ENCODE measurements around the gene DTD1. TPM values are rescaled to one million over a fixed set of nuclear protein-coding genes. Genes with fewer than 3 reads are reported as not detected.

DTD1 gene
- total and polyA plus RNA-seq, 2 of the 13 experiments (the other 11 are each of a cell fraction or from before 2014, with no cell fraction given) = 41.2 to 79.3 TPM

- no peak for TF ChIP-seq CEBPZ (IDR thresholded peaks at IDR 0.05; ENCODE audit: low read length)
- TF ChIP-seq ZNF605 (CRISPR knock-in tag; IDR thresholded peaks at IDR 0.05) = peak; percentile 96
- no peak for TF ChIP-seq DPF2 (CRISPR knock-in tag; IDR thresholded peaks at IDR 0.05; ENCODE audit: borderline replicate concordance, low read depth)
- no peak for TF ChIP-seq KAT2B (IDR thresholded peaks at IDR 0.05; ENCODE audit: borderline replicate concordance, low read depth, low read length)
- TF ChIP-seq MBD4 (IDR thresholded peaks at IDR 0.05; ENCODE audit: borderline replicate concordance, low read length) = peak; percentile 81; the same call in 1 of the 2 replicates
- TF ChIP-seq ZNF235 (CRISPR knock-in tag; IDR thresholded peaks at IDR 0.05; ENCODE audit: borderline replicate concordance) = no peak
- TF ChIP-seq ZNF12 (CRISPR knock-in tag; IDR thresholded peaks at IDR 0.05) = no peak; the same call in 1 of the 2 replicates
- peak; percentile 99; the same call in 1 of the 2 replicates for TF ChIP-seq ZNF598 (CRISPR knock-in tag; IDR thresholded peaks at IDR 0.05; ENCODE audit: borderline replicate concordance)
- no peak; the same call in 1 of the 2 replicates for TF ChIP-seq NFATC3 (CRISPR knock-in tag; IDR thresholded peaks at IDR 0.05)
- peak; percentile 85 for TF ChIP-seq STAT6 (CRISPR knock-in tag; IDR thresholded peaks at IDR 0.05; ENCODE audit: borderline replicate concordance)
- peak; percentile 97 for TF ChIP-seq RBFOX2 (IDR thresholded peaks at IDR 0.05; ENCODE audit: low read depth, low read length)
- TF ChIP-seq ZNF543 (CRISPR knock-in tag; IDR thresholded peaks at IDR 0.05) = peak; percentile 76; the same call in 1 of the 2 replicates
- peak; percentile 54; the same call in 1 of the 2 replicates for TF ChIP-seq ZNF34 (CRISPR knock-in tag; IDR thresholded peaks at IDR 0.05; ENCODE audit: borderline replicate concordance)
- TF ChIP-seq ZBTB26 (CRISPR knock-in tag; IDR thresholded peaks at IDR 0.05; ENCODE audit: borderline replicate concordance) = peak; percentile 83; the same call in 1 of the 2 replicates
- TF ChIP-seq KDM4B (CRISPR knock-in tag; IDR thresholded peaks at IDR 0.05) = peak; percentile 91
- TF ChIP-seq PCBP1 (IDR thresholded peaks at IDR 0.05; ENCODE audit: borderline replicate concordance, low read depth, low read length) = no peak
- peak; percentile 93 for TF ChIP-seq IKZF4 (CRISPR knock-in tag; IDR thresholded peaks at IDR 0.05; ENCODE audit: borderline replicate concordance, low read depth, not compliant biosample characterization)
- TF ChIP-seq NR0B2 (CRISPR knock-in tag; IDR thresholded peaks at IDR 0.05) = peak; percentile 80; the same call in 1 of the 2 replicates
- peak; percentile 42 for TF ChIP-seq ZNF564 (CRISPR knock-in tag; IDR thresholded peaks at IDR 0.05)
- TF ChIP-seq ZBTB38 (CRISPR knock-in tag; IDR thresholded peaks at IDR 0.05) = peak; percentile 97
- peak; percentile 39; the same call in 1 of the 2 replicates for TF ChIP-seq RFX3 (CRISPR knock-in tag; IDR thresholded peaks at IDR 0.05)
Observed at GRCh38 chr20:18566892-18567738, 20.7 kb upstream of the DTD1 start, which contains the start of gene SMIM26 (continued).
